HepG2 (cell line): ENCODE data around the gene VIM. TPM values are rescaled to one million over a fixed set of nuclear protein-coding genes. Genes with fewer than 3 reads are reported as not detected.

Experiments
- ATAC-seq: fragments of 200-7000 bp; cut with Tn5 transposase; 3 replicates; pipeline ENCODE4 v1.9.1; 2020; ENCODE audit warnings: mild to moderate bottlenecking, moderate library complexity
- BruUV-seq: library from RNA; stranded (reverse); fragments of 400-500 nt; replicated peaks from 2 replicates; lab custom pipeline; 2021; lab: Mats Ljungman, UMichigan
- CTCF ChIA-PET: fragments of 300-600 bp; formaldehyde crosslinking; extraction: SDS; loops from one replicate; lab custom pipeline; 2021; ENCODE audit warnings: low total read pairs, inconsistent platforms, low intra/inter-chr PET ratio; lab: Yijun Ruan, JAX
- POLR2A ChIA-PET: fragments of 350-600 bp; sonication (Branson Sonifier 250); formaldehyde crosslinking; loops from one replicate; lab custom pipeline; 2020; ENCODE audit warnings: antibody characterized with exemption, inconsistent platforms; lab: Yijun Ruan, JAX
- DNase-seq: peaks from one replicate; pipeline ENCODE4 v3.0.0-alpha.2; 2015; ENCODE audit warnings: low spot score
- FAIRE-seq: peaks from 3 replicates; lab custom pipeline; 2011; peaks lifted over from hg19 to GRCh38; lab: Jason Lieb, UNC
- H2AFZ ChIP-seq: one replicate; pipeline ENCODE4 v1.6.1; 2011; ENCODE audit warnings: low read length, inconsistent platforms
- H3K27ac ChIP-seq: fragments of 300-600 bp; 3 replicates; pipeline ENCODE4 v1.8.0; 2011; ENCODE audit warnings: mixed run types, mild to moderate bottlenecking, mixed read lengths, low read length, inconsistent platforms; ENCODE audit not compliant: insufficient read depth; ENCODE audit errors: extremely low read length
- H3K27me3 ChIP-seq, 2 experiments: fragments of 200-600 bp in 1 of 2; 2 replicates in 1 of 2; 3 replicates in 1 of 2; pipeline versions ENCODE4 v1.6.0 to v1.8.0; 2011; ENCODE audit warnings: low read length in 2 of 2, mild to moderate bottlenecking in 2 of 2, moderate library complexity in 2 of 2, inconsistent platforms in 1 of 2; ENCODE audit not compliant: insufficient read depth in 2 of 2, control insufficient read depth in 1 of 2
- H3K36me3 ChIP-seq, 2 experiments: fragments of 200-600 bp in 1 of 2; replicated peaks in 1 of 2; 2 replicates in 1 of 2; 3 replicates in 1 of 2; pipeline versions ENCODE4 v1.5.1 to v1.8.0; 2011; ENCODE audit warnings: low read length in 2 of 2, inconsistent platforms in 1 of 2; ENCODE audit not compliant: insufficient read depth in 2 of 2, control insufficient read depth in 1 of 2
- H3K4me1 ChIP-seq: 2 replicates; pipeline ENCODE4 v1.5.1; 2012; ENCODE audit warnings: low read length, inconsistent platforms; ENCODE audit not compliant: insufficient read depth
- H3K4me2 ChIP-seq: 2 replicates; pipeline ENCODE4 v1.6.0; 2011; ENCODE audit warnings: low read depth, low read length, inconsistent platforms
- H3K4me3 ChIP-seq, 3 experiments: fragments of 200-600 bp in 1 of 3; sonication (generic), shearing (Covaris generic) in 1 of 3; replicated peaks in 1 of 3; 2 replicates each; pipeline ENCODE4 v1.5.1; 2011 to 2016; ENCODE audit warnings: low read length in 3 of 3, inconsistent platforms in 2 of 3, low read depth in 2 of 3, mild to moderate bottlenecking in 2 of 3, control low read depth in 1 of 3, mixed read lengths in 1 of 3; ENCODE audit not compliant: insufficient read depth in 1 of 3
- H3K79me2 ChIP-seq: one replicate; pipeline ENCODE4 v1.6.1; 2011; ENCODE audit warnings: low read length, inconsistent platforms; ENCODE audit not compliant: insufficient read depth
- H3K9ac ChIP-seq: 2 replicates; pipeline ENCODE4 v1.6.0; 2011; ENCODE audit warnings: mild to moderate bottlenecking, low read depth, low read length, inconsistent platforms; ENCODE audit not compliant: insufficient read depth
- H3K9me3 ChIP-seq: 2 replicates; pipeline ENCODE4 v1.5.1; 2012; ENCODE audit warnings: mild to moderate bottlenecking, low read length
- H4K20me1 ChIP-seq: 2 replicates; pipeline ENCODE4 v1.6.0; 2011; ENCODE audit warnings: inconsistent platforms, mild to moderate bottlenecking, low read length, moderate library complexity; ENCODE audit not compliant: insufficient read depth
- ATRX ChIP-seq: sonication (generic); formaldehyde crosslinking; IDR thresholded peaks from 2 replicates; pipeline ENCODE4 v1.4.0; 2020; ENCODE audit warnings: missing genetic modification reagents, borderline replicate concordance
- CENPX ChIP-seq: sonication (generic); formaldehyde crosslinking; IDR thresholded peaks from 2 replicates; pipeline ENCODE4 v1.9.0; 2021; ENCODE audit warnings: mild to moderate bottlenecking, missing genetic modification reagents, moderate library complexity
- JUND ChIP-seq: sonication (generic); formaldehyde crosslinking; IDR thresholded peaks from 2 replicates; pipeline ENCODE4 v1.8.0; 2022; ENCODE audit warnings: mild to moderate bottlenecking, missing genetic modification reagents
- MBNL3 ChIP-seq: fragments of 250-450 bp; sonication (Bioruptor Pico); conservative IDR thresholded peaks from 2 replicates; pipeline ENCODE4 v1.8.0; 2022; ENCODE audit warnings: mild to moderate bottlenecking, inconsistent platforms
- MED8 ChIP-seq: sonication (generic); formaldehyde crosslinking; IDR thresholded peaks from 2 replicates; pipeline ENCODE4 v1.8.1; 2023; ENCODE audit warnings: mild to moderate bottlenecking, missing genetic modification reagents; ENCODE audit not compliant: insufficient replicate concordance
- MIER3 ChIP-seq: IDR thresholded peaks from 2 replicates; pipeline ENCODE4 v1.6.1; 2016; ENCODE audit warnings: missing compliant biosample characterization, borderline replicate concordance
- MZF1 ChIP-seq: sonication (generic); formaldehyde crosslinking; IDR thresholded peaks from 2 replicates; pipeline ENCODE4 v1.8.1; 2023; ENCODE audit warnings: mild to moderate bottlenecking, missing genetic modification reagents, borderline replicate concordance
- NR2F1 ChIP-seq, 2 experiments: fragments of 450-650 bp in 1 of 2; formaldehyde crosslinking in 1 of 2; IDR thresholded peaks; 2 replicates each; pipeline versions ENCODE4 v1.5.0 to v1.6.1; 2016 to 2020; ENCODE audit warnings: mild to moderate bottlenecking in 1 of 2, missing compliant biosample characterization in 1 of 2, missing genetic modification reagents in 1 of 2, moderate library complexity in 1 of 2
- PCBP2 ChIP-seq: fragments of 200-400 bp; formaldehyde crosslinking; optimal IDR thresholded peaks from 2 replicates; pipeline ENCODE3; 2018; ENCODE audit warnings: low read length, low read depth; ENCODE audit not compliant: poor library complexity, severe bottlenecking
- PLRG1 ChIP-seq: fragments of 450-650 bp; conservative IDR thresholded peaks from 2 replicates; pipeline ENCODE4 v1.6.1; 2016
- ZNF253 ChIP-seq: sonication (generic); formaldehyde crosslinking; IDR thresholded peaks from 2 replicates; pipeline ENCODE4 v1.8.0; 2022; ENCODE audit warnings: mild to moderate bottlenecking, missing genetic modification reagents, borderline replicate concordance
- ZNF335 ChIP-seq: sonication (generic); formaldehyde crosslinking; IDR thresholded peaks from 2 replicates; pipeline ENCODE4 v1.4.0; 2020; ENCODE audit warnings: missing genetic modification reagents
- ZNF558 ChIP-seq: sonication (generic); formaldehyde crosslinking; IDR thresholded peaks from 2 replicates; pipeline ENCODE4 v1.9.0; 2022; ENCODE audit warnings: mild to moderate bottlenecking, missing genetic modification reagents, borderline replicate concordance
- WGBS: methylation state at CpG from one replicate; pipeline ENCODE4 v1.1.6; 2017; ENCODE audit warnings: low lambda C conversion rate; 5-methylcytosine and 5-hydroxymethylcytosine counted together
- in situ Hi-C: cut with HindIII; loops from 2 replicates; pipeline ENCODE4 v1.10.0; 2017; ENCODE audit warnings: low pct_unique_long_range_greater_than_20kb; ENCODE audit not compliant: extremely low pct_ligation_motif_present
- intact Hi-C: fragments of 100-400 bp; cut with micrococcal nuclease; formaldehyde crosslinking; loops from one replicate; pipeline ENCODE4 v1.10.0; 2022; ENCODE audit not compliant: unreplicated experiment
- polyA plus RNA-seq, 8 experiments: library from polyadenylated mRNA; depleted of rRNA in 3 of 8; stranded (reverse) in 7 of 8; unstranded in 1 of 8; fragments of >200 nt; fragmentation: Illumina TruSeq in 4 of 8; extraction: Trizol in 4 of 8; gene quantifications; 2 replicates each; pipeline versions ENCODE4 v1.2.1 to v1.2.3, GENCODE V29; 2011 to 2016; ENCODE audit warnings: low read depth in 4 of 8, missing spikeins in 1 of 8, mixed read lengths in 1 of 8; ENCODE audit not compliant: insufficient read depth in 1 of 8
- total RNA-seq, 5 experiments: library from RNA; depleted of rRNA; stranded (reverse); fragments of >200 nt; fragmentation: Illumina TruSeq; extraction: Trizol; gene quantifications; 2 replicates each; pipeline ENCODE4 v1.2.3, GENCODE V29; 2016; ENCODE audit warnings: low read depth in 1 of 5

VIM gene
- total and polyA plus RNA-seq, 2 of the 13 experiments (the other 11 are each of a cell fraction or from before 2014, with no cell fraction given), result not detected

DNA sequence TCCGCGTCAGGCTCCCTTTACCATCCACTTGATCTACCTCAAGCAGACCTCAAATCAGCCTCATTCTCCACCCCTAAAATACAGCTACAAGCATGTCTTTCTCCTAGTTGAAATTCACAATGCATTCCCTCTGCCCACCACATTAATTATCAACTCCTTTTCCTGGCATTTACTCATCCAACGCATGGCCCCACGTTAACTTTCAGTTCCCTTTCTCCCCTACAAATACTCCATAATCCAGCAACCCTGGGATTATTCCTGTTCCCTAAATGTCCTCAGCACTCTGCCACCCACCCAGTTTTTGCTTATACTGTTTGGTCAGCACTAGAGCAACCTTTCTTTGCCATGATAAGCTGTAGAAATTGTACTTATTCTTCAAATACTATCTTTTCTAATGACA lies 5.7 kb upstream of the VIM start:
- POLR2A ChIA-PET, result no interaction called here
- DNase-seq, result no peak
- TF ChIP-seq MZF1 (CRISPR knock-in tag), result no peak
- TF ChIP-seq, all 625 proteins: peak for 0
- no peaks in the 10 kb centered on the region for H3K9me3 ChIP-seq
- H4K20me1 ChIP-seq, result no peaks in the 10 kb centered on the region
- in situ Hi-C loops (no loop called here), intact Hi-C loops (no loop called here)
- H3K36me3 ChIP-seq, result no peaks in the 10 kb centered on the region
- H3K4me3 ChIP-seq, result no peak overlapping the region
- no peak overlapping the region for H2AFZ ChIP-seq
- no peaks in the 10 kb centered on the region for H3K4me1 ChIP-seq
- H3K4me2 ChIP-seq, result no peak overlapping the region
- H3K79me2 ChIP-seq, result no peaks in the 10 kb centered on the region
- H3K9ac ChIP-seq, result no peak overlapping the region
- 63% methylated on average over 4 of the region's 4 CpGs for WGBS
- FAIRE-seq (no peak), ATAC-seq (no peak)
- CTCF ChIA-PET, result no interaction called here
- no TSS peak for BruUV-seq
- H3K27me3 ChIP-seq, result no peaks in the 10 kb centered on the region
- no peak overlapping the region for H3K27ac ChIP-seq

DNA sequence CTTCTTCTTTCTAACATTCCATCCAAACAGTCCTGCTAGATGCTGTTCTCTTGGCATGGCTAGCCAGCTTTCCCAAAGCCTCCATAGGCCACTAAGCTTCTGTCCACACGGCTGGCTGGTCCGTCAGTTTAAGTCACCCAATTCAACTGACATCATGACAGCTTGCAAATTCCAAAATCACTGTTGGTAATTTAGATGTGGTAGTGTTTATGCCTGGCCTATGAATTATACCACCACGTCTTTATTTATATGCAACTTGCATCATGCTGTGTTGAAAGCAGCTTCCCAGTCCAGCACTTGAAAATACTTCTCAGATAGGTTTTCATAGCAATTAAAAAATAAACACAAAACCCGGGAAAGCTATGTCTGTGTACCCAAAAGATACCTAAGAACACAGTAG lies 2.2 kb upstream of the VIM start:
- FAIRE-seq (no peak), ATAC-seq (no peak)

More for the DNA sequence above, 2.2 kb upstream of the VIM start:
- no TSS peak for BruUV-seq
- Histone ChIP-seq H3K4me2 (no peak overlapping the region), H3K4me1 (peaks cover 6% of the 10 kb centered on the region; the same call in 1 of the 2 replicates), H3K27me3 (no peaks in the 10 kb centered on the region), H3K4me3 (no peak overlapping the region), H2AFZ (no peak overlapping the region), H3K36me3 (no peaks in the 10 kb centered on the region), H3K27ac (no peak overlapping the region), H3K9ac (no peak overlapping the region)
- 23% methylated on average over 4 of the region's 4 CpGs for WGBS
- CTCF ChIA-PET, result no interaction called here
- no peak for TF ChIP-seq ZNF335 (CRISPR knock-in tag)
- no peak for TF ChIP-seq MZF1 (CRISPR knock-in tag)
- TF ChIP-seq CENPX (CRISPR knock-in tag), result no peak
- TF ChIP-seq PCBP2, result no peak
- TF ChIP-seq NR2F1 (CRISPR knock-in tag; IDR thresholded peaks at IDR 0.05), result no peak
- no peak for TF ChIP-seq MIER3 (CRISPR knock-in tag)
- no peak for TF ChIP-seq ZNF253
- no peak for TF ChIP-seq ZNF558
- TF ChIP-seq MED8 (CRISPR knock-in tag), result no peak
- TF ChIP-seq MBNL3 (CRISPR knock-in tag), result no peak
- TF ChIP-seq PLRG1, result no peak
- TF ChIP-seq ATRX (CRISPR knock-in tag), result no peak
- no peak for TF ChIP-seq JUND (CRISPR knock-in tag)
- TF ChIP-seq, all 625 proteins: peak for 0
- in situ Hi-C loops (loop anchor here (25.0 kb wide), 1 partner anchor 1364 kb away; the partner anchor contains the start of gene MINDY3), intact Hi-C loops (no loop called here)
- no peaks in the 10 kb centered on the region for H3K9me3 ChIP-seq
- POLR2A ChIA-PET, result no interaction called here
- H4K20me1 ChIP-seq, result no peaks in the 10 kb centered on the region
- H3K79me2 ChIP-seq, result no peaks in the 10 kb centered on the region
- DNase-seq, result no peak
